TTC549 (cell line): Measurements from ENCODE around the gene TRABD.
A peak's percentile ranks its signal among the peaks of the same experiment; 100 is the strongest.
"Not testable (repeated sequence)": the region's sequence is repeated elsewhere in the genome, so short reads cannot be mapped to it uniquely, and the experiment has no call there.

Experiments
- FAIRE-seq: peaks from 2 replicates; lab custom pipeline; 2012; peaks lifted over from hg19 to GRCh38; lab: Jason Lieb, UNC

Gene TRABD

DNA sequence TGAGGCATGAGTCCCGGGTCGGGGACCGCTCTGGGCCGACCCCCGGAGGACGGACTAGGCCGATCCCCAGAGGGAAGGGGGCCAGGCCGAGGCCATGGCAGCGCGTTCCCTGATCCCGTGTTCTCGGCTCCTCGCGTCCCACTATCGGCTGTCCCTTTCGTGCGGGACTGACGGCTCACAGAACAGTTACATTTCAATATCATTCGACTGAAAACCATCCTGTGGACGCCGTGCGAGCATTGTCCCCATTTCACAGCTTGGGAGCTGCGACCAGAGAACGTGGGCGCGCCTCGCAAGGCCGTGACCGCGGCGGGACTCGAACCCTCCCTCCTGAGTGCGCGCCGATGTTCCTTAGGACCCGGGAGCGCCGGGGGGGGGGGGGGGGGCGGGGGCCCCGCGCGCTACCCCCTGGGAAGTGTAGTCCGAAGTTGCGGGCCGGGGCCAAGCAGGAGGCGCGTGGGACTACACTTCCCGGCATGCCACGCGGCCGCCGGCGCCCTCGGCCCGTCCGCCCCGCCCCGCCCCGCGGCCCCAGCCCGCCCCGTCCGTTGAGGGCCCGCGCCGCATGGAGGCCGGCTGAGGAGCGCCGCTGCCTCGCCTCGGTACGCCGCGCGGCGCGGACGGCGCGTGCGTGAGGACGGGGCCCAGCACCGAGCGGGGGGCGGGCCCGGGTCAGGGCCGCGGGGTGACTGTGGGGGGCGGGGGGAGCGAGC, at the start of gene TRABD:
TRABD (plus strand) TSS at position 539 of the 713 bp plus-strand sequence. CDS start 7,148 bp downstream, outside the sequence.
- no peak for FAIRE-seq

- FAIRE-seq = no peak
Measured at GRCh38 chr22:50136581-50137015, 49.1 kb upstream of the TRABD start.

GRCh38 chr22:50137277-50137676, 48.4 kb upstream of the TRABD start:
- FAIRE-seq = not testable (repeated sequence)

GRCh38 chr22:50138041-50138440, 47.7 kb upstream of the TRABD start:
- no peak for FAIRE-seq

GRCh38 chr22:50138988-50139387, 46.7 kb upstream of the TRABD start:
- FAIRE-seq = no peak

- FAIRE-seq = no peak
Measured at GRCh38 chr22:50139843-50140415, 45.8 kb upstream of the TRABD start.

DNA sequence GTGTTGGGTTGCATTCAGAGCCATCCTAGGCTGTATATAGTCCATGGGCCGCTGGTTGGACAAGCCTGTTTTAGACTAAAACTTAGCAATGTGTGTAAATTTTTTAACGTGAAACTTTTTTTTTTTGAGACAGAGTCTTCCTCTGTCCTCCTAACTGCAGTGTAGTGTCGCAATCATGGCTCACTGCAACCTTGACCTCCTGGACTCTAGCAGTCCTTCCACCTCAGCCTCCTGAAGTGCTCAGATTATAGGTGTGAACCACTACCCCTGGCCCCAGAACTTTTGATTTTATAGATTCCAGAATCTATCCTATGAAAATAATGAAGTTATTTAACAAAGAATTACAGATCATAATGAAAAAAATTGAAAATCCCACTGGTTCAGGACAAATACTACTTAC, 45.1 kb upstream of the TRABD start:
- no peak for FAIRE-seq

GRCh38 chr22:50141462-50141861, 44.3 kb upstream of the TRABD start:
- no peak for FAIRE-seq

DNA sequence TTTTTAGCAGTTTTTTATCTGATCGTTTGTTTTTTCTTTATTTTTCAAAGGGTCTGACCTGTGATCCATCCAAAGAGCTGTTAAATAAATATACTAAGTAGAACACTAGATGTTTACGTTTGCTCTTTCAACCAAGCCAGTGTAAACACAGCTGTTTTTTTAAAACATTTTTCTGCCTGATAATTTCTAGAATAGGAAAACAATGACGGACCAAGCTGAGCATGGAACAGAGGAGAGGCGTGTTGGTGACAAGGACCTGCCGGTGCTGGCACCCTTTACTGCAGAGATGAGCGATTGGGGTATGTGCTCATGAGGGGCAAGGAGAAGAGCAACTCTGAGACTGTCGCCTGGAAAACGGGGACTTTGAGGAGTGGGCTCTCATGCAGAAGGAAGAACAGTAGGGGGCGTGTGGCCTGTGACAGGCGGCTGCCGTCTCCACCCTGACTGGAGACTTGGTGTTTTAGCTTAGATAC, 43.8 kb upstream of the TRABD start:
- FAIRE-seq = no peak

DNA sequence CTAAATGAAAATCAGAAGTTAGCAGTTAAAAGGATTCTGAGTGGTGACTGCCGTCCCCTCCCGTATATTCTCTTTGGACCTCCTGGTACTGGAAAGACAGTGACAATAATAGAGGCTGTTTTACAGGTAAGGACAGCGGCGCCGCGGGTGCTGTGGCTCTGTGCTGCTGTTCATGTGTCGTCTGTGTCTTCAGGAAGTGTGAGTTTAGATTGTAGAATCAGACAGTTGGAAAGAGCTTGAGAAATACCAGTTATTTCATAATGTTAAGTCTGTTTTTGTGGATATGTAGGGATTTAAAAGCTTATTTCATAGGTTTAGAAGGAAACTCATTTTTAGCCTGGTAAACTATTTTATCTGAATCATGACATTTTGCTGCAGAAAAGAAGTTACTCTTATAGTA, 42.6 kb upstream of the TRABD start:
- FAIRE-seq = no peak

DNA sequence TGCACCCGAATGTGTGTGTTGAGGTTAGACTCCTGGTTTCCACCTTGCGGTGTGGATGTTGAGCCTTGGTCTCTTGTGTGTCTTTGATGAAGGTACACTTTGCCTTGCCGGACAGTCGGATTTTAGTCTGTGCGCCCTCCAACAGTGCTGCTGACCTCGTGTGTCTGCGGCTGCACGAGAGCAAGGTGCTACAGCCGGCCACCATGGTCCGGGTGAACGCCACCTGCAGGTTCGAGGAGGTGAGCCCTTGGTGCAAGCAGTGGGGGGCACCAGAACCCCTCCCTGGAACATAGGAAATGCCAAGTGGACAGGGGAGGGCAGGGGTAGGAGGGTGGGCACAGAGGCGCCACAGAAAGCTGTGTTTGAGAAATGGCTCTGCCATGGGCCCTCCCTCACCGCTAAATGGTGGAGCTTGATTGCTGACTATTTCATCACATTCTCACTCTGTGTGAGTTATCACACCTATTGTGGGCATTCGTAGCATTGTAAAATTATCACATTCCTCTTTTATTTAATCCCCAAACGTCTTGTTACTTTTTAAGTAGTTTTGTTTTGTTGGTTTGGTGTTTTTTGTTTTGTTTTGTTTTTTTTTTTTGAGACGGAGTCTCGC, 41.6 kb upstream of the TRABD start:
- FAIRE-seq = no peak

GRCh38 chr22:50145721-50146438, 39.8 kb upstream of the TRABD start:
- no peak for FAIRE-seq

DNA sequence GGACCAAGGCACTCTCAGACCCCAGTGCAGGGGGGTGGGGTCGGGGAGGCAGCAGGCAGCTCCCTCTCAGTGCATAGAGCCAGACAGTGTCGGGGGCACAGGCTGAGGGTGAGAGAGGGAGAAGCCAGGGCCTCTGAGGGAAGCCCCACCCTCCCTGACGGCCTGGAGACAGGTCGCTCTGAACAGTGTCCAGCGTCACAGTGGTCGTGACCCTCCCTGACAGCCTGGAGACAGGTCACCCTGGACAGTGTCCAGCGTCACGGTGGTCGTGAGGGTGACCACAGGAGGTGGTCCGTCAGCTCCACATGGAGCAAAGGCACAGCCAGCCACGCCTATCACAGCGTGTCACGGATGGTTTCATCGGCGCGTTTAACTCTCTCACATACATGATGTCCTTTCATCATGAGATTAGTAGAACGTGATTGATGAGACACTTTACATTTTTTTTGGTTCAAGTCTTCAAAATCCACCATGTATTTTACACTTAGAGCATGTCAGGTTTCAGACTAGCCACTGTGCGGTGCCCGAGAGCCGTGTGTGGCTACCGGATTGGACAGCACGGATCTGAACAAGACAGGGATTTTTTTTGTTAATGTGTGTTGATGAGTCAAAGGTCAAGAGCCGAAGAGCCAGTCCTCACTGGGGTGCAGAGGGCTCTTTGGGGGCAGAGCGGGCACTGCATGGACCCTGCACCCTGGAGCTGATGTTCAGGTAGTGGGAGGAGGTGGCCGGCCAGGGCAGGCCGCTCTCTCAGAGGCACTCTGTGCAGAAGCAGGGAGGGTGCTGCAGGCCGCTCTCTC, 39.1 kb upstream of the TRABD start:
- peak; percentile 46 for FAIRE-seq

DNA sequence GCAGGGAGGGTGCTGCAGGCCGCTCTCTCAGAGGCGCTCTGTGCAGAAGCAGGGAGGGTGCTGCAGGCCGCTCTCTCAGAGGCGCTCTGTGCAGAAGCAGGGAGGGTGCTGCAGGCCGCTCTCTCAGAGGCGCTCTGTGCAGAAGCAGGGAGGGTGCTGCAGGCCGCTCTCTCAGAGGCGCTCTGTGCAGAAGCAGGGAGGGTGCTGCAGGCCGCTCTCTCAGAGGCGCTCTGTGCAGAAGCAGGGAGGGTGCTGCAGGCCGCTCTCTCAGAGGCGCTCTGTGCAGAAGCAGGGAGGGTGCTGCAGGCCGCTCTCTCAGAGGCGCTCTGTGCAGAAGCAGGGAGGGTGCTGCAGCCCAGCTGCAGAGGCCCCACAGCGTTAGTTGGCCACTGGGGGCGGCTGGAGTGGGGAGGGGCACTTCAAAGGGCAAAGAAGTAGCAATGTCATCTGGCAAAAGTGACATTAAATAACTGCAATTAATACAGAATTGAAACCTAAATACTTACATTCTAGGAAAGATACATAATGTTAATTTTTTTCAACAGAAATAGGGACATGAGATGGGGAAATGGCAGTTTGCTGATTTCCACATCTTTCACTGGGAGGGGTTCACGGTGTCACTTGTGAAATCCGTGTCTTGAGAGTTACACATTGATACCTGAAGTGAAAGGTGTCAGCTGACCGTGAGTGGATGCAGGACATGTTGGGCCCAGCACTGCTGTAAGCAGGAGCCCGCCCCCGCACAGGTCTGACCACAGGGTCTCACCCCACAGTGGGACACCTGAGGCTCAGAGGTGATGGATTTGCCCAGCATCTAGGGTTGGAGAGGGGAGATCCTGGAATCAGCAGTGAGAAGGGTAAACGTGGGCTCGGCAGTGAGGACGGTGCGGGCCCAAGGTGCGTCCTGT, 38.2 kb upstream of the TRABD start:
- FAIRE-seq = not testable (repeated sequence)

DNA sequence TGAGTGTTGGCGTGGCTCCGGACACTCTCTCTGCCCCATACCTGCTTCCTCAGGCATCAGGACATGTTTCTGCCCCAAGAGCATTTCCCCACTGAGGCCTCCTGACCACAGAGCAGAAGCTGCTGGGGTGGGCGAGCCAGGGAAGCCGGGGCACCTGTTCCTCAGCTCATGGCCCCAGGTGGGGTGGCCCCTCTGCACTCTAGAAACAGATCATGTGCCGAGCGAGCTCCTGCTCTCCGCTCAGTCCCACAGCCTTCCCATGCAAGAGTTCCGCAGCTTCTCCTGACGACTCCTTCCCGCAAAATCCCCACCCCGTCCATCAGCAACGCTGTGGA, 37.6 kb upstream of the TRABD start:
- FAIRE-seq = no peak

DNA sequence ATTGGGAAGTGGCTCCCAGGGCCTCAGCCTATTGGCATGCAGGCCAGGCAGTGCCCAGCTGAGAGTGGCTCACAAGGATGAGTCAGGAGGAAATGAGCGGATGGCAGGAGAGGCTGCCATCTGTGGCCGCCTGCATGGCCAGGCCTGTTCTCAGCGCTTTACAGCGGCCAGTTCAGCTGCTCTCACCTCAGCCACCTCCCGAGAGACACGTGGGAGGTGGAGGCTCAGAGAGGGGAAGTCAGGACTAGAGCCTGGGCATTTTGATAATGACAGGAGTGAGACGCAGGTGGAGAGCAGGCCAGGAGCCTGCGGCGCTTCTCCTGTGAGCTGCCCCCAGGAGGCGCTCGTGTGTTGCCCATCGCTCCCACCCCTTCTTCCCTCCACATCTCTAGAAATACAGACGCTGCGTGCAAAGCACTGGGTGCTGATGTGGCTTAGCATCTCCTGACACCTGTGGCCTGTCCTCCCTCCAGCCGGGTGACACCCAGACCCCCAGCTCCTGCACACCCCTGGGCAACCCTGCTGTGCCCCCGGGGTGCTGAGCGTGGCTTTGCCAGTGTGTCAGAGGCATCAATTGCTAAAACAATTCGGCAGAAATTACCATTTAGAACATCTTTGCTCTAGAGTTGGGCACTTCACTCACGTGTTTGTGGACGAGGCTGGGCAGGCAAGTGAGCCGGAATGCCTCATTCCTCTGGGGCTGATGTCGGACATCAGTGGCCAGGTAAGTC, 36.6 kb upstream of the TRABD start:
- FAIRE-seq = no peak

DNA sequence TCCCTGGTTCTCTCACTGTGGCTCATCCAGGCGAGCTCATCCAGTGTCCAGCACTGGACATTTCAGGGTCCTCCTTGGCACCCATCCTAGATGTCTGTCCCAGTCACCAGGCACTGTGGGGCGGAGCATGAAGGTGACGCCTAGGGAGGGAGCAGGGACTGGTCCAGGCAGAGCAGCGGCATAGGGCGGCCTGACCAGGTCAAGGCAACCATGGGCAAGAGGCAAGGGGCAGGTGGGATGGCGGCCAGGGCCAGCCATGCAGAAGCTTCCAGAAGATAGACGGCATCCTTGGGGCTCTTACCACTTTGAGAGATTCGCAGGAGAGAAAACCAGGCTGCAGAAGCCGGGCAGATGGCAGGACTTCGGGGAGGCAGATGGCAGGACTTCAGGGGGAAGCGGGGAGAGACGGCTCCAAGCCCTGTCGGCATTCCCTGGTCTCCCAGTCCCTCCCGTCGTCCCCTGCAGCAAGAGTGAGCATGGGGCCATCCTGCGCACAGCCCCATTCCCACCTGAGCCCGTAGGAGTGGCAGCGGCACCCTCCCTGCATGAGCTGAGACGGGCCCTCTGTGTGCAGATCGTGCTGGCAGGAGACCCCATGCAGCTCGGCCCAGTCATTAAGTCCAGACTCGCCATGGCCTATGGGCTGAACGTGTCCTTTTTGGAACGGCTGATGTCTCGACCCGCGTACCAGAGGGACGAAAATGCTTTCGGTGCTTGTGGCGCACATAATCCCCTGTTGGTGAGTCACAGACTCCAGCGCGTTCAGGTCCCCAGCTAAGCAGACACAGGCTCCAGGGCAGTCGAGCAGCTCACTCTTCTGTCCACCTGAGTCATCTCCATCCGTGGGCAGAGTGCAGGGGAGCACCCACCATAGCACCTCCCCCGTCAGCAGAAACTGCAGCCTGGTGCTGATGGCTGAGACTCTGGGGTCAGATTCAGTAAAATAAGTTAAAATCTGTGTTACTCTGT, 35.3 kb upstream of the TRABD start:
- no peak for FAIRE-seq

- no peak for FAIRE-seq
Measured at GRCh38 chr22:50151571-50152537, 33.9 kb upstream of the TRABD start.
